Measurements from ENCODE around the gene FAM184B. TPM values are rescaled to one million over a fixed set of nuclear protein-coding genes. Genes with fewer than 3 reads are reported as not detected.

The FAM184B gene
- total and polyA plus RNA-seq, 2 of the 4 experiments (the other 2 are of a cell fraction), result 0.07 to 0.18 TPM

GRCh38 chr4:17646693-17647092 lies 134.7 kb downstream of the FAM184B start:
- Histone ChIP-seq H3K4me3 (ENCODE audit: insufficient read depth, low read depth, low read length) (no peak overlapping the region), H3K4me2 (ENCODE audit: low read depth, low read length) (no peak overlapping the region), H3K79me1 (ENCODE audit: low read depth in 1 of 2, low read length in 2 of 2) (no peaks in the 10 kb centered on the region), H3K18ac (ENCODE audit: low read depth, low read length) (no peak overlapping the region), H2AK9ac (replicated peaks; ENCODE audit: low read depth, low read length, poor library complexity) (no peak overlapping the region), H3K14ac (replicated peaks; ENCODE audit: low read depth, low read length) (no peak overlapping the region), H2BK120ac (ENCODE audit: low read depth, low read length) (no peak overlapping the region), H2AFZ (replicated peaks; ENCODE audit: low read length, poor library complexity) (no peak overlapping the region), H3K9me1 (ENCODE audit: insufficient read depth, low read length) (no peaks in the 10 kb centered on the region), H3K9me3 (ENCODE audit: control insufficient read depth, insufficient read depth, low read length) (peaks cover 6% of the 10 kb centered on the region; the same call in 1 of the 2 replicates), H3K9ac (ENCODE audit: low read depth, low read length) (no peak overlapping the region), H3K27me3 (ENCODE audit: control insufficient read depth, insufficient read depth, low read length) (no peaks in the 10 kb centered on the region), H2BK15ac (ENCODE audit: low read depth, low read length) (no peak overlapping the region), H4K20me1 (ENCODE audit: insufficient read depth, low read length) (no peaks in the 10 kb centered on the region), H3K23ac (ENCODE audit: low read depth, low read length) (no peak overlapping the region), H2BK20ac (ENCODE audit: low read depth, low read length) (no peak overlapping the region), H2AK5ac (ENCODE audit: low read depth, low read length) (no peak overlapping the region), H3K4ac (ENCODE audit: low read depth, low read length) (no peak overlapping the region), H4K5ac (ENCODE audit: low read depth, low read length) (no peak overlapping the region), H4K8ac (ENCODE audit: low read depth in 2 of 2, low read length in 2 of 2) (no peak overlapping the region), H3K56ac (ENCODE audit: extremely low read depth, insufficient read depth, low read length) (no peak overlapping the region), H3K4me1 (ENCODE audit: control insufficient read depth, insufficient read depth, low read length) (no peaks in the 10 kb centered on the region), H2BK5ac (ENCODE audit: low read depth, low read length, poor library complexity, severe bottlenecking) (no peak overlapping the region), H3K36me3 (ENCODE audit: control insufficient read depth, insufficient read depth, low read length) (peaks cover 2% of the 10 kb centered on the region; the same call in 1 of the 2 replicates), H4K91ac (ENCODE audit: insufficient read depth, low read depth, low read length) (no peak overlapping the region), H3K27ac (ENCODE audit: insufficient read depth, low read length) (no peak overlapping the region)
- WGBS, 2 experiments (ENCODE audit: extremely low coverage in 2 of 2, insufficient read length in 1 of 2), result no CpG with 5 or more reads among the region's 3 CpGs
- no TSS peak for BruUV-seq (replicated peaks)
- no peak for TF ChIP-seq POLR2A (IDR thresholded peaks at IDR 0.05; ENCODE audit: low read depth, low read length)
- no peak for TF ChIP-seq CHD1 (IDR thresholded peaks at IDR 0.05; ENCODE audit: low read depth, low read length)
- no peak for TF ChIP-seq RAD21 (IDR thresholded peaks at IDR 0.05; ENCODE audit: low read length)
- TF ChIP-seq MXI1 (IDR thresholded peaks at IDR 0.05; ENCODE audit: borderline replicate concordance, low read depth, low read length), result no peak
- TF ChIP-seq CEBPB (IDR thresholded peaks at IDR 0.05; ENCODE audit: low read depth, low read length), result no peak
- TF ChIP-seq CTCF (conservative IDR thresholded peaks at IDR 0.05; ENCODE audit: low read depth, low read length), result no peak
- no peak for TF ChIP-seq RCOR1 (IDR thresholded peaks at IDR 0.05; ENCODE audit: insufficient replicate concordance, low read length)
- no peak for TF ChIP-seq RFX5 (IDR thresholded peaks at IDR 0.05; ENCODE audit: low read depth, low read length)
- no peak for TF ChIP-seq MAZ (IDR thresholded peaks at IDR 0.05; ENCODE audit: borderline replicate concordance, low read depth, low read length)
- no peak for TF ChIP-seq BHLHE40 (IDR thresholded peaks at IDR 0.05; ENCODE audit: low read depth, low read length)
- no peak for TF ChIP-seq FOS (IDR thresholded peaks at IDR 0.05; ENCODE audit: low read depth, low read length)
- TF ChIP-seq NFE2L2 (IDR thresholded peaks at IDR 0.05; ENCODE audit: low read depth, low read length), result no peak
- TF ChIP-seq USF2 (IDR thresholded peaks at IDR 0.05; ENCODE audit: low read depth, low read length), result no peak
- no peak for TF ChIP-seq SMC3 (IDR thresholded peaks at IDR 0.05; ENCODE audit: low read depth, low read length)
- TF ChIP-seq ELK1 (IDR thresholded peaks at IDR 0.05; ENCODE audit: borderline replicate concordance, low read depth, low read length), result no peak
- no peak for TF ChIP-seq MAFK (IDR thresholded peaks at IDR 0.05; ENCODE audit: low read depth, low read length)
- intact Hi-C loops (cut with micrococcal nuclease), result no loop called here
- no peak for DNase-seq
- ChIA-PET CTCF (no interaction called here), POLR2A (ENCODE audit: unreplicated experiment) (no interaction called here)
- in situ Hi-C loops (cut with MboI; ENCODE audit: low sequenced_read_pairs), result loop anchor here (25.0 kb wide), 1 partner anchor 941 kb away; no protein-coding TSS in a partner anchor
- dilution Hi-C loops (cut with HindIII; ENCODE audit: low sequenced_read_pairs, unreplicated experiment), result no loop called here
- no peak for ATAC-seq (ENCODE audit: low read depth)
